Omental fat pad (tissue), 4 donors: ENCODE measurements around the gene SNAPC3. TPM values are rescaled to one million over a fixed set of nuclear protein-coding genes. Genes with fewer than 3 reads are reported as not detected.

Experiments
- ATAC-seq: fragments of 150-250 bp; one replicate; pipeline ENCODE4 v1.9.1; 2016; ENCODE audit warnings: mild to moderate bottlenecking, moderate library complexity; ENCODE audit not compliant: low FRiP score
- DNase-seq: peaks from one replicate; pipeline ENCODE4 v3.0.0-alpha.2; 2019; ENCODE audit warnings: low spot score
- CTCF ChIP-seq, 3 donors: fragments of 450-650 bp; IDR thresholded peaks; one replicate each; pipeline ENCODE4 v1.5.1; 2016 to 2017; ENCODE audit warnings: antibody characterized with exemption in 3 of 3, mild to moderate bottlenecking in 3 of 3, moderate library complexity in 2 of 3
- small RNA-seq: library from RNA; depleted of rRNA; stranded (forward); fragments of <200 nt; gene quantifications from one replicate; pipeline ENCODE3, GENCODE V24; 2016
- total RNA-seq, 4 donors: library from RNA; depleted of rRNA; stranded (reverse); fragments of >200 nt; gene quantifications; one replicate each; pipeline ENCODE4 v1.1.0, GENCODE V29; 2016

The SNAPC3 gene
- total RNA-seq, 4 donors from 2014 or later, result 16.9 to 37.7 (median 22.8) TPM

GRCh38 chr9:15501803-15502202, 79.1 kb downstream of the SNAPC3 start:
- TF ChIP-seq CTCF (IDR thresholded peaks at IDR 0.05), result no peak
- DNase-seq, result no peak
- no peak for ATAC-seq

GRCh38 chr9:15505921-15506320, 83.2 kb downstream of the SNAPC3 start:
- TF ChIP-seq CTCF (IDR thresholded peaks at IDR 0.05), result no peak
- no peak for ATAC-seq
- DNase-seq, result no peak

GRCh38 chr9:15509931-15510788, 87.5 kb downstream of the SNAPC3 start:
- DNase-seq (no peak), ATAC-seq (peak; percentile 80)
- TF ChIP-seq CTCF (IDR thresholded peaks at IDR 0.05), result no peak

- ATAC-seq, result peak; percentile 84
- peak; percentile 31 for DNase-seq
- TF ChIP-seq CTCF (IDR thresholded peaks at IDR 0.05), result no peak
These were observed 88.3 kb downstream of the SNAPC3 start, which contains the start of gene PSIP1 for GRCh38 chr9:15510789-15511575. Gene PSIP1, minus strand, starts transcription at chr9:15510970. Its CDS starts 782 bp downstream, at chr9:15510188.

Small RNAs within 50 kb of the gene (small RNA-seq; reads per million reads assigned to genes)
- gene RNU6-319P, result not detected

Other genes starting within 250 kb of the SNAPC3 start
- 10 to 100 TPM in 1 of 4 donors, 1 to 10 TPM in 3; 3.7 to 12.6 (median 5.3) TPM for gene TTC39B, start 115.7 kb upstream of the SNAPC3 start, total RNA-seq
- 10 to 100 TPM; 18.4 to 59.3 (median 22.6) TPM for gene PSIP1, start 88.1 kb downstream of the SNAPC3 start, total RNA-seq
- 1 to 10 TPM; 1.1 to 5.0 (median 2.1) TPM for gene CCDC171, start 130.2 kb downstream of the SNAPC3 start, total RNA-seq